ENCODE results near the gene CCSAP.

CCSAP gene

GRCh38 chr1:229352975-229353374 lies 10.1 kb upstream of the CCSAP start:
- Histone ChIP-seq H3K27ac (replicated peaks) (no peak overlapping the region), H3K4me3 (replicated peaks; ENCODE audit: insufficient read depth, low read length) (no peak overlapping the region), H3K27me3 (ENCODE audit: insufficient read depth, poor library complexity, severe bottlenecking) (no peaks in the 10 kb centered on the region)
- no peak for DNase-seq (ENCODE audit: low read depth in 1 of 2, low spot score in 1 of 2)
- TF ChIP-seq POLR2AphosphoS5 (IDR thresholded peaks at IDR 0.05; ENCODE audit: low read depth) (no peak), CTCF (IDR thresholded peaks at IDR 0.05; ENCODE audit: insufficient read depth, low read length) (no peak), GABPA (IDR thresholded peaks at IDR 0.05; ENCODE audit: low read depth) (no peak)

GRCh38 chr1:229349463-229350385 lies 6.9 kb upstream of the CCSAP start:
- Histone ChIP-seq H3K27ac (replicated peaks) (no peak overlapping the region), H3K4me3 (replicated peaks; ENCODE audit: insufficient read depth, low read length) (no peak overlapping the region), H3K27me3 (ENCODE audit: insufficient read depth, poor library complexity, severe bottlenecking) (no peaks in the 10 kb centered on the region)
- TF ChIP-seq SPI1 (IDR thresholded peaks at IDR 0.05; ENCODE audit: borderline replicate concordance, low read depth) (no peak), POLR2AphosphoS5 (IDR thresholded peaks at IDR 0.05; ENCODE audit: low read depth) (no peak), GABPA (IDR thresholded peaks at IDR 0.05; ENCODE audit: low read depth) (no peak), CTCF (IDR thresholded peaks at IDR 0.05; ENCODE audit: insufficient read depth, low read length) (no peak)
- TF ChIP-seq, protein P1, sequence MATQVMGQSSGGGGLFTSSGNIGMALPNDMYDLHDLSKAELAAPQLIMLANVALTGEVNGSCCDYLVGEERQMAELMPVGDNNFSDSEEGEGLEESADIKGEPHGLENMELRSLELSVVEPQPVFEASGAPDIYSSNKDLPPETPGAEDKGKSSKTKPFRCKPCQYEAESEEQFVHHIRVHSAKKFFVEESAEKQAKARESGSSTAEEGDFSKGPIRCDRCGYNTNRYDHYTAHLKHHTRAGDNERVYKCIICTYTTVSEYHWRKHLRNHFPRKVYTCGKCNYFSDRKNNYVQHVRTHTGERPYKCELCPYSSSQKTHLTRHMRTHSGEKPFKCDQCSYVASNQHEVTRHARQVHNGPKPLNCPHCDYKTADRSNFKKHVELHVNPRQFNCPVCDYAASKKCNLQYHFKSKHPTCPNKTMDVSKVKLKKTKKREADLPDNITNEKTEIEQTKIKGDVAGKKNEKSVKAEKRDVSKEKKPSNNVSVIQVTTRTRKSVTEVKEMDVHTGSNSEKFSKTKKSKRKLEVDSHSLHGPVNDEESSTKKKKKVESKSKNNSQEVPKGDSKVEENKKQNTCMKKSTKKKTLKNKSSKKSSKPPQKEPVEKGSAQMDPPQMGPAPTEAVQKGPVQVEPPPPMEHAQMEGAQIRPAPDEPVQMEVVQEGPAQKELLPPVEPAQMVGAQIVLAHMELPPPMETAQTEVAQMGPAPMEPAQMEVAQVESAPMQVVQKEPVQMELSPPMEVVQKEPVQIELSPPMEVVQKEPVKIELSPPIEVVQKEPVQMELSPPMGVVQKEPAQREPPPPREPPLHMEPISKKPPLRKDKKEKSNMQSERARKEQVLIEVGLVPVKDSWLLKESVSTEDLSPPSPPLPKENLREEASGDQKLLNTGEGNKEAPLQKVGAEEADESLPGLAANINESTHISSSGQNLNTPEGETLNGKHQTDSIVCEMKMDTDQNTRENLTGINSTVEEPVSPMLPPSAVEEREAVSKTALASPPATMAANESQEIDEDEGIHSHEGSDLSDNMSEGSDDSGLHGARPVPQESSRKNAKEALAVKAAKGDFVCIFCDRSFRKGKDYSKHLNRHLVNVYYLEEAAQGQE (IDR thresholded peaks at IDR 0.05; ENCODE audit: insufficient replicate concordance, low read depth) = no peak
- no peak for DNase-seq (ENCODE audit: low read depth in 1 of 2, low spot score in 1 of 2)

GRCh38 chr1:229347528-229347927 lies 4.7 kb upstream of the CCSAP start:
- Histone ChIP-seq H3K27ac (replicated peaks) (no peak overlapping the region), H3K4me3 (replicated peaks; ENCODE audit: insufficient read depth, low read length) (no peak overlapping the region), H3K27me3 (ENCODE audit: insufficient read depth, poor library complexity, severe bottlenecking) (no peaks in the 10 kb centered on the region)
- TF ChIP-seq SPI1 (IDR thresholded peaks at IDR 0.05; ENCODE audit: borderline replicate concordance, low read depth) (peak; percentile 47; the same call in 1 of the 2 replicates), GABPA (IDR thresholded peaks at IDR 0.05; ENCODE audit: low read depth) (no peak)
- DNase-seq (ENCODE audit: low read depth in 1 of 2, low spot score in 1 of 2) = peak; percentile 25 to 51

GRCh38 chr1:229344937-229345684 lies 2.3 kb upstream of the CCSAP start:
- H3K27ac ChIP-seq (replicated peaks) = no peak overlapping the region
- no peak for TF ChIP-seq CTCF (IDR thresholded peaks at IDR 0.05; ENCODE audit: insufficient read depth, low read length)
- TF ChIP-seq GABPA (IDR thresholded peaks at IDR 0.05; ENCODE audit: low read depth) = no peak
- TF ChIP-seq, protein P1 (IDR thresholded peaks at IDR 0.05; ENCODE audit: insufficient replicate concordance, low read depth) = no peak
- no peak for TF ChIP-seq SPI1 (IDR thresholded peaks at IDR 0.05; ENCODE audit: borderline replicate concordance, low read depth)
- no peak for TF ChIP-seq POLR2AphosphoS5 (IDR thresholded peaks at IDR 0.05; ENCODE audit: low read depth)
- H3K27me3 ChIP-seq (ENCODE audit: insufficient read depth, poor library complexity, severe bottlenecking) = no peaks in the 10 kb centered on the region
- no peak for DNase-seq (ENCODE audit: low read depth in 1 of 2, low spot score in 1 of 2)
- H3K4me3 ChIP-seq (replicated peaks; ENCODE audit: insufficient read depth, low read length) = no peak overlapping the region

Measured in HL-60 (cell line).